NCI-H774 (cell line): ENCODE measurements around the gene GYPC.
"Not testable (repeated sequence)": the region's sequence is repeated elsewhere in the genome, so short reads cannot be mapped to it uniquely, and the experiment has no call there.

Experiments
- DNase-seq: peaks from one replicate; lab custom pipeline; 2025; lab: John Stamatoyannopoulos, UW

Gene GYPC

GRCh38 chr2:126671488-126671887 lies 15.5 kb downstream of the GYPC start:
- DNase-seq = no peak

- no peak for DNase-seq
Measured at GRCh38 chr2:126672980-126673605, 17.1 kb downstream of the GYPC start.

- no peak for DNase-seq
Measured at GRCh38 chr2:126674075-126674744, 18.3 kb downstream of the GYPC start.

GRCh38 chr2:126675637-126676036 lies 19.7 kb downstream of the GYPC start:
- DNase-seq = no peak

GRCh38 chr2:126676221-126677175 lies 20.5 kb downstream of the GYPC start:
- no peak for DNase-seq

- DNase-seq = no peak
Measured at GRCh38 chr2:126677176-126677538, 21.2 kb downstream of the GYPC start.

GRCh38 chr2:126678269-126679065 lies 22.5 kb downstream of the GYPC start:
- DNase-seq = no peak

- DNase-seq = no peak
Measured at GRCh38 chr2:126679094-126679713, 23.2 kb downstream of the GYPC start.

GRCh38 chr2:126681505-126681904 lies 25.5 kb downstream of the GYPC start:
- DNase-seq = no peak

- DNase-seq = no peak
Measured at GRCh38 chr2:126685629-126686028, 29.7 kb downstream of the GYPC start.

GRCh38 chr2:126686286-126686685 lies 30.3 kb downstream of the GYPC start:
- DNase-seq = no peak

- DNase-seq = no peak
Measured at GRCh38 chr2:126686841-126687485, 31.0 kb downstream of the GYPC start.

- no peak for DNase-seq
Measured at GRCh38 chr2:126687503-126687902, 31.5 kb downstream of the GYPC start.

- DNase-seq = not testable (repeated sequence)
Measured at GRCh38 chr2:126688594-126688993, 32.6 kb downstream of the GYPC start.

GRCh38 chr2:126692241-126692640 lies 36.3 kb downstream of the GYPC start:
- DNase-seq = not testable (repeated sequence)

- not testable (repeated sequence) for DNase-seq
Measured at GRCh38 chr2:126692934-126693592, 37.1 kb downstream of the GYPC start.

GRCh38 chr2:126696644-126697520 lies 40.9 kb downstream of the GYPC start:
- DNase-seq = no peak

GRCh38 chr2:126698376-126698775 lies 42.4 kb downstream of the GYPC start:
- DNase-seq = no peak

GRCh38 chr2:126699018-126699417 lies 43.1 kb downstream of the GYPC start:
- no peak for DNase-seq
